Right ventricle myocardium inferior (tissue), 1 donor: Measurements from ENCODE around the gene XPC. TPM values are rescaled to one million over a fixed set of nuclear protein-coding genes. Genes with fewer than 3 reads are reported as not detected.
"Not testable (repeated sequence)": the region's sequence is repeated elsewhere in the genome, so short reads cannot be mapped to it uniquely, and the experiment has no call there.

ENCODE experiments used
- ATAC-seq: fragments of 200-7000 bp; cut with Tn5 transposase; one replicate; pipeline ENCODE4 v1.9.1; 2020; ENCODE audit warnings: mild to moderate bottlenecking, moderate library complexity
- DNase-seq: peaks from one replicate; pipeline ENCODE4 v3.0.0; 2021; ENCODE audit errors: missing footprints
- intact Hi-C: fragments of 100-400 bp; cut with DNase I; formaldehyde crosslinking; loops from one replicate; pipeline ENCODE4 v1.11.0; 2022
- total RNA-seq: library from RNA; stranded (reverse); fragmentation: NEBNext Ultra II Directional; extraction: Animal tissue kit (Norgen Biotek cat#: 25700); gene quantifications from one replicate; pipeline ENCODE4 v1.2.1, GENCODE V29; 2021
- donor health status: DM: no; HTN: yes; CAD: no; lungs with severe emphysema.

Gene XPC
- total RNA-seq, 1 donor from 2014 or later: 7.7 TPM

DNA sequence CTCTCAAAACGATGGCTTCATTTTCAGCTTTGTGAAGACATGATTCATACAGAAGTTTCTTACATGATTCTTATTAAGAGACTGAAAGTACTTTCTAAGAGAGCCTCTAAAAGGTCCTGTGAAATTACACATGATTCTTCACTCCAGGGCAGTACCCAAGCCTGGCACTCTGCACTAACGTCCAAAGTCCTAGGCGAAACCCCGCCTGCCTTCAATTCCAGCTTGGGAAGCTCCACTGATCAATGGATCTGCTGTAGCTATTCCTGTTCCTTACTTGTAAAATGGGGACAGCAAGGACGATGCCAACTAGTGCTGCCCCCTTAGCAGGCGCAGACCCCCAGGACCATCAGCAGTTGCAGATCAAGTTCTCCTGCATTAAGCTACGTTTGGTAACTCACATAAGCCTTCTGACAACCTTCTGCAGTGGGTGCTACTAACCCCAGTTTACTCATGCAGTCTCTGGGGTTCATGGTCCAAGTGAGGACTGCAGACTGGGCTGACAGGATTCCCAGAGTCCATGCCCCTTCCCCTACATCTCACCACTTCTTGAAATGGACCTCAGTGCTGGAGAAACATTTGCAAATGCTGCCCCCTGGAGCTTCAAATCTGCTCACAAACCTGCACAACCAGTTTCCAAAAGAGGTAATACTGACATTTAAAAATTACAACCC lies 64.3 kb downstream of the XPC start:
- intact Hi-C loops: no loop called here
- DNase-seq: no peak

DNA sequence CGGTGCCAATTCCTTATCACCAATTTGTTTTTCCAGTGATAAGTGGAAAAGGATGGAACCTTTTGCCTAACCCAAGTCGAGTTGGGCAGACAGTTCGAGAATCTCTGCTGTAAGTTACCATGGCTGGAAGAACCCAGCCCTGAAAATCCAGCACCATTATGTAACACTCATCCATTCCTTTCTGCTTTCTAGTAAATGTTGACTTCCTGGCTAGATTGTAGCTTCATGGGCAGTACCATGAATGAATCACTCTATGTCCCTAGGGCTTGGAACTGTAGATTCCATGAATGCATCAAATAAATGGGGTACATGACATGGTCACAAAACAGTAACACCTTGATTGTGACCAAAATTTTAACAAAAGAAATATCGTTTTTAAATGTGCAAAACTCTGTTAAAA lies 67.7 kb downstream of the XPC start:
- no peak for DNase-seq
- intact Hi-C loops: no loop called here
- no peak for ATAC-seq

More for the DNA sequence above, 64.3 kb downstream of the XPC start:
- no peak for ATAC-seq

DNA sequence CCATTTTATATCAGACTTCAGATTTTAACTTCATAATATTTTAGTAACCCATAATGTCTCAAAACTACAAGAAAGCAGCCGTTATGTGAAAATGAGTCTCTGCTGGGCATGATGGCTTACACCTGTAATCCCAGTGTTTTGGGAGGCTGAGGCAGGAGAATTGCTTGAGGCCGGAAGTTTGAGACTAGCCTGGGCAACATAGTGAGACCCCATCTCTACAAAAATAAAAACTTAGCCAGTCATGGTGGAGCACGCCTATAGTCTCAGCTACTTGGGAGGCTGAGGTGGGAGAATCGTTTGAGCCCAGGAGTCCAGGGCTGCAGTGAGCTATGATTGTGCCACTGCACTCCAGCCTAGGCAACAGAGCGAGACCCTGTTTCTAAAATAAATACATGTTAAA lies 68.6 kb downstream of the XPC start:
- ATAC-seq, DNase-seq, intact Hi-C loops: not testable (repeated sequence)

DNA sequence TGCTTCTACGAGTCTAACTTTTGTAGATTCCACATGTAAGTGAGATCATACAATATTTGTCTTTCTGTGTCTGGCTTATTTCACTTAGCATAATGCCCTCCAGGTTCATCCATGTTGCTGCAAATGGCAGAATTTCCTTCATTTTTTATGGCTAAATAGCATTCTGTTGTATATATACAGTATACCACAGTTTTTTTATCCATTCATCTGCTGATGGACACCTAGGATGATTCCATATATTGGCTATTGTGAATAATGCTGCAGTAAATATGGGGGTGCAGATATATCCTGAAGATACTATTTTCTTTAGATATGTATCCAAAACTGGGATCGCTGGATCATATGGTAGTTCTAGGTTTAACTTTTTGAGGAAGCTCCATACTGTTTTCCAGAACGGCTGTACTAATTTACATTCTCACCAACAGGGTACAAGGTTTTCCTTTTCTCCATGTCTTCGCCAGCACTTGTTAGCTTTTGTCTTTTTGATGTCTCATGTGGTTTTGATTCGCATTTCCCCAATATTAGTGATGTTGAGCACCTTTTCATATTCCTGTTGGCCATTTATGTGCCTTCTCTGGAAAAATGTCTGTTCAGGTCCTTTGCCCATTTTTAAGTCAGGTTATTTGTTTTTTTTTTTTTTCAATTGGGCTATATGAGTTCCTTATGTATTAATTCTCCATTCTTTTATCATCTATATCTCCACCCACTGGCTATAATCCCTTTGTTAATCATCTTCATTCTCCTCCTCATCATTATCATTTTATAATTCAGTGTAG lies 80.6 kb downstream of the XPC start:
- DNase-seq (no peak), ATAC-seq (no peak)
- intact Hi-C loops: no loop called here

DNA sequence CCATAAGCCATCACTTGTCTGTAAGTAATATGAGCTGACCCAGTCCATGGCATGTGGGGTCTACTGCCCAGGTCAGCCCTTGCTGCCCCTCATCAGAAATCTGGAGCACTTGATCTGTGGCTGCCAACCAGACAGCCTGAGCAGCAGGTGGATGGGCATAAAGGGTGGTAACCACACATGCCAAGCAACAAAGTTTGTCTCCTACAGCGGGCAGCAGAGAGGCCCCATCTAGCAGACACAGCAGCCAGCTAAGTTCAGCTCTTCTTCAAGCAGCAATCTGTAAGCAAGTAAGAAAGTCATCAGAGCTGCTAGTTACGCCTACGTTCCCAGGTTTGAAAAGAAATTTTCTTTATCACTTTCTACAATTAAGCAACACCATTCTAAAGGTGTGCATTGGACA lies 81.7 kb downstream of the XPC start:
- intact Hi-C loops: no loop called here

More for the DNA sequence above, 81.7 kb downstream of the XPC start:
- ATAC-seq (no peak), DNase-seq (no peak)

Other genes starting within 250 kb of the XPC start
- 31.4 TPM for gene CHCHD4, start 53.7 kb downstream of the XPC start, total RNA-seq
- 40.0 TPM for gene TMEM43, start 53.5 kb downstream of the XPC start, total RNA-seq
- 17.2 TPM for gene LSM3, start 216 bp upstream of the XPC start, total RNA-seq
- 14.3 TPM for gene SLC6A6, start 224.0 kb upstream of the XPC start, total RNA-seq